ENCODE data around the gene PARD6G. TPM values are rescaled to one million over a fixed set of nuclear protein-coding genes. Genes with fewer than 3 reads are reported as not detected.

The PARD6G gene
- total and polyA plus RNA-seq, 2 donors (not counting 1 experiment from before 2014, with no cell fraction given) = 1.0 to 2.1 TPM

- H4K20me1 ChIP-seq (ENCODE audit: control insufficient read depth, extremely low read depth, insufficient read depth, low read length) = no peaks in the 10 kb centered on the region
- no peaks in the 10 kb centered on the region for H3K79me2 ChIP-seq (ENCODE audit: control insufficient read depth, insufficient read depth, low read length)
- H3K4me3 ChIP-seq (replicated peaks in 1 of 4; ENCODE audit: control extremely low read depth in 1 of 4, insufficient read depth in 1 of 4, low read depth in 3 of 4, low read length in 4 of 4) = no peak overlapping the region
- H3K36me3 ChIP-seq (ENCODE audit: control insufficient read depth, insufficient read depth, low read length) = no peaks in the 10 kb centered on the region
- no peak overlapping the region for H3K27ac ChIP-seq (ENCODE audit: insufficient read depth, low read length)
- H3K4me1 ChIP-seq (ENCODE audit: control insufficient read depth, extremely low read depth, insufficient read depth, low read length) = no peaks in the 10 kb centered on the region
- no peak for DNase-seq (ENCODE audit: low read depth in 2 of 2)
- H2AFZ ChIP-seq (ENCODE audit: low read length) = no peak overlapping the region
- H3K9ac ChIP-seq (ENCODE audit: insufficient read depth, low read length) = no peak overlapping the region
- no peak for TF ChIP-seq EZH2 (IDR thresholded peaks at IDR 0.05; ENCODE audit: low read length, missing control alignments)
- TF ChIP-seq, protein P1, sequence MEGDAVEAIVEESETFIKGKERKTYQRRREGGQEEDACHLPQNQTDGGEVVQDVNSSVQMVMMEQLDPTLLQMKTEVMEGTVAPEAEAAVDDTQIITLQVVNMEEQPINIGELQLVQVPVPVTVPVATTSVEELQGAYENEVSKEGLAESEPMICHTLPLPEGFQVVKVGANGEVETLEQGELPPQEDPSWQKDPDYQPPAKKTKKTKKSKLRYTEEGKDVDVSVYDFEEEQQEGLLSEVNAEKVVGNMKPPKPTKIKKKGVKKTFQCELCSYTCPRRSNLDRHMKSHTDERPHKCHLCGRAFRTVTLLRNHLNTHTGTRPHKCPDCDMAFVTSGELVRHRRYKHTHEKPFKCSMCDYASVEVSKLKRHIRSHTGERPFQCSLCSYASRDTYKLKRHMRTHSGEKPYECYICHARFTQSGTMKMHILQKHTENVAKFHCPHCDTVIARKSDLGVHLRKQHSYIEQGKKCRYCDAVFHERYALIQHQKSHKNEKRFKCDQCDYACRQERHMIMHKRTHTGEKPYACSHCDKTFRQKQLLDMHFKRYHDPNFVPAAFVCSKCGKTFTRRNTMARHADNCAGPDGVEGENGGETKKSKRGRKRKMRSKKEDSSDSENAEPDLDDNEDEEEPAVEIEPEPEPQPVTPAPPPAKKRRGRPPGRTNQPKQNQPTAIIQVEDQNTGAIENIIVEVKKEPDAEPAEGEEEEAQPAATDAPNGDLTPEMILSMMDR (conservative IDR thresholded peaks at IDR 0.05 in 1 of 2, IDR thresholded peaks at IDR 0.05 in 1 of 2; ENCODE audit: low read depth in 1 of 2, low read length in 2 of 2) = no peak
- no peak overlapping the region for H3K4me2 ChIP-seq (ENCODE audit: extremely low read depth, insufficient read depth, low read length)
- H3K27me3 ChIP-seq (ENCODE audit: control insufficient read depth, insufficient read depth, low read length) = no peaks in the 10 kb centered on the region
- H3K9me3 ChIP-seq (ENCODE audit: control insufficient read depth, insufficient read depth, low read depth, low read length) = no peaks in the 10 kb centered on the region
Measured at GRCh38 chr18:80167931-80168330, 79.4 kb downstream of the PARD6G start.

DNA sequence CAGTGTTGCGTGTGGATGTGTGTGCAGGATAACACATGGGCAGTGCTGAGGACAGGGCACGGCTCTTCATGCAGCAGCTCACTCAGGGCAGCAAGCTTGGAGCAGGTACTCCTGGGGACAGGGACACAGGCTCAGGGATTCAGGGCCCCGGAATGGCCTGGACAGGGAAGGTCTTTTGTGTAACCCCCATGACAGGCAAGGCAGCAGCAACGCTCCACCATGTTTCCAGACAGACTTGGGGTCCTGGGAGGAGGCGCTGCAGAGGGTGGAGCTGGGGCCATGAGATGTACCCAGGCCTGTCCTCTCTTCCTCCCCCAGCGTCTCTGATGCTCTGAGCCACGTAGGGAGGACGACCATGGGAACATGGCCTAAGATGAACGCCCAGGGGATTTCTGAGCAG, 80.0 kb downstream of the PARD6G start:
- H3K36me3 ChIP-seq (ENCODE audit: control insufficient read depth, insufficient read depth, low read length) = no peaks in the 10 kb centered on the region
- H2AFZ ChIP-seq (ENCODE audit: low read length) = no peak overlapping the region
- no peak overlapping the region for H3K9ac ChIP-seq (ENCODE audit: insufficient read depth, low read length)
- H3K79me2 ChIP-seq (ENCODE audit: control insufficient read depth, insufficient read depth, low read length) = no peaks in the 10 kb centered on the region
- no peaks in the 10 kb centered on the region for H3K27me3 ChIP-seq (ENCODE audit: control insufficient read depth, insufficient read depth, low read length)
- no peaks in the 10 kb centered on the region for H3K4me1 ChIP-seq (ENCODE audit: control insufficient read depth, extremely low read depth, insufficient read depth, low read length)
- H4K20me1 ChIP-seq (ENCODE audit: control insufficient read depth, extremely low read depth, insufficient read depth, low read length) = no peaks in the 10 kb centered on the region
- no peak overlapping the region for H3K4me2 ChIP-seq (ENCODE audit: extremely low read depth, insufficient read depth, low read length)
- no peak overlapping the region for H3K27ac ChIP-seq (ENCODE audit: insufficient read depth, low read length)
- no peak for TF ChIP-seq EZH2 (IDR thresholded peaks at IDR 0.05; ENCODE audit: low read length, missing control alignments)
- TF ChIP-seq, protein P1 (conservative IDR thresholded peaks at IDR 0.05 in 1 of 2, IDR thresholded peaks at IDR 0.05 in 1 of 2; ENCODE audit: low read depth in 1 of 2, low read length in 2 of 2) = no peak
- H3K9me3 ChIP-seq (ENCODE audit: control insufficient read depth, insufficient read depth, low read depth, low read length) = no peaks in the 10 kb centered on the region
- DNase-seq (ENCODE audit: low read depth in 2 of 2) = no peak
- no peak overlapping the region for H3K4me3 ChIP-seq (replicated peaks in 1 of 4; ENCODE audit: control extremely low read depth in 1 of 4, insufficient read depth in 1 of 4, low read depth in 3 of 4, low read length in 4 of 4)

- H3K27ac ChIP-seq (ENCODE audit: insufficient read depth, low read length) = no peak overlapping the region
- H2AFZ ChIP-seq (ENCODE audit: low read length) = no peak overlapping the region
- no peaks in the 10 kb centered on the region for H3K4me1 ChIP-seq (ENCODE audit: control insufficient read depth, extremely low read depth, insufficient read depth, low read length)
Measured at GRCh38 chr18:80166725-80167124, 80.6 kb downstream of the PARD6G start.

More at GRCh38 chr18:80166725-80167124, 80.6 kb downstream of the PARD6G start:
- Histone ChIP-seq H3K9me3 (ENCODE audit: control insufficient read depth, insufficient read depth, low read depth, low read length) (no peaks in the 10 kb centered on the region), H3K4me2 (ENCODE audit: extremely low read depth, insufficient read depth, low read length) (no peak overlapping the region), H3K79me2 (ENCODE audit: control insufficient read depth, insufficient read depth, low read length) (no peaks in the 10 kb centered on the region), H3K9ac (ENCODE audit: insufficient read depth, low read length) (no peak overlapping the region), H4K20me1 (ENCODE audit: control insufficient read depth, extremely low read depth, insufficient read depth, low read length) (no peaks in the 10 kb centered on the region), H3K4me3 (replicated peaks in 1 of 4; ENCODE audit: control extremely low read depth in 1 of 4, insufficient read depth in 1 of 4, low read depth in 3 of 4, low read length in 4 of 4) (no peak overlapping the region), H3K36me3 (ENCODE audit: control insufficient read depth, insufficient read depth, low read length) (no peaks in the 10 kb centered on the region), H3K27me3 (ENCODE audit: control insufficient read depth, insufficient read depth, low read length) (no peaks in the 10 kb centered on the region)
- no peak for TF ChIP-seq EZH2 (IDR thresholded peaks at IDR 0.05; ENCODE audit: low read length, missing control alignments)
- TF ChIP-seq, protein P1 (conservative IDR thresholded peaks at IDR 0.05 in 1 of 2, IDR thresholded peaks at IDR 0.05 in 1 of 2; ENCODE audit: low read depth in 1 of 2, low read length in 2 of 2) = no peak
- DNase-seq (ENCODE audit: low read depth in 2 of 2) = no peak

Measured in fibroblast of lung (primary cell).